Fibroblast of villous mesenchyme (primary cell): ENCODE results near the gene PGLYRP4. TPM values are rescaled to one million over a fixed set of nuclear protein-coding genes. Genes with fewer than 3 reads are reported as not detected.
"Not testable (repeated sequence)": the region's sequence is repeated elsewhere in the genome, so short reads cannot be mapped to it uniquely, and the experiment has no call there.

Source experiments
- DNase-seq: peaks from one replicate; pipeline ENCODE4 v3.0.0-alpha.2; 2010; ENCODE audit warnings: low read depth
- H3K4me3 ChIP-seq: 2 replicates; pipeline ENCODE4 v1.5.1; 2011; ENCODE audit warnings: low read depth, mild to moderate bottlenecking, low read length
- total RNA-seq: library from RNA; depleted of rRNA; stranded (reverse); fragments of >200 nt; gene quantifications from 2 replicates; pipeline ENCODE4 v1.2.3, GENCODE V29; 2012
- TF ChIP-seq, protein P1 (sequence below): IDR thresholded peaks from 2 replicates; pipeline ENCODE4 v1.5.1; 2012; ENCODE audit warnings: low read depth, mild to moderate bottlenecking, low read length; ENCODE audit not compliant: insufficient read depth

PGLYRP4 gene
- total RNA-seq, 1 donor = not detected

DNA sequence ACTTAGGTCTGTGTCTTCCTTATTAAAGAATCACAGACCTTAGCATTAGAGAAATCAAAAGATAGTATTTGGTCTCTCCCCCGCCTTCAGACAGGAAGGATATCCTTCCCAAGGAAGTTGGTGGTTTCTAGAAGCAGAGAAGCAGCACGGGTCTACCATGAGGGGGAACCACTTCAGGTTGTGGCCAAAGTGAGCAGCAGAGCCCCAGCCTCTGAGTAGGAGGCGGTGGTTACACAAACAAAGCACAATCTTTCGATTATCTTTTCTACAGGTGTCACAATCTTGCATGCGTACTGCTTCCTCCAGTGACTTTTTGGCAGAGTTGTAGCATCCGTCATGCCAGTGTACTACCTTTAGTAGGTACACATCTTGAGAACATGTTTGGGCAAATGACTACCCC, 8.8 kb downstream of the PGLYRP4 start:
- no peak overlapping the region for H3K4me3 ChIP-seq
- TF ChIP-seq, protein P1, sequence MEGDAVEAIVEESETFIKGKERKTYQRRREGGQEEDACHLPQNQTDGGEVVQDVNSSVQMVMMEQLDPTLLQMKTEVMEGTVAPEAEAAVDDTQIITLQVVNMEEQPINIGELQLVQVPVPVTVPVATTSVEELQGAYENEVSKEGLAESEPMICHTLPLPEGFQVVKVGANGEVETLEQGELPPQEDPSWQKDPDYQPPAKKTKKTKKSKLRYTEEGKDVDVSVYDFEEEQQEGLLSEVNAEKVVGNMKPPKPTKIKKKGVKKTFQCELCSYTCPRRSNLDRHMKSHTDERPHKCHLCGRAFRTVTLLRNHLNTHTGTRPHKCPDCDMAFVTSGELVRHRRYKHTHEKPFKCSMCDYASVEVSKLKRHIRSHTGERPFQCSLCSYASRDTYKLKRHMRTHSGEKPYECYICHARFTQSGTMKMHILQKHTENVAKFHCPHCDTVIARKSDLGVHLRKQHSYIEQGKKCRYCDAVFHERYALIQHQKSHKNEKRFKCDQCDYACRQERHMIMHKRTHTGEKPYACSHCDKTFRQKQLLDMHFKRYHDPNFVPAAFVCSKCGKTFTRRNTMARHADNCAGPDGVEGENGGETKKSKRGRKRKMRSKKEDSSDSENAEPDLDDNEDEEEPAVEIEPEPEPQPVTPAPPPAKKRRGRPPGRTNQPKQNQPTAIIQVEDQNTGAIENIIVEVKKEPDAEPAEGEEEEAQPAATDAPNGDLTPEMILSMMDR = no peak
- no peak for DNase-seq

GRCh38 chr1:153337980-153338853, 10.4 kb downstream of the PGLYRP4 start:
- DNase-seq = no peak

GRCh38 chr1:153336650-153337049, 12.0 kb downstream of the PGLYRP4 start:
- TF ChIP-seq, protein P1 = no peak
- DNase-seq = no peak

More at GRCh38 chr1:153337980-153338853, 10.4 kb downstream of the PGLYRP4 start:
- TF ChIP-seq, protein P1 = no peak
- no peak overlapping the region for H3K4me3 ChIP-seq

DNA sequence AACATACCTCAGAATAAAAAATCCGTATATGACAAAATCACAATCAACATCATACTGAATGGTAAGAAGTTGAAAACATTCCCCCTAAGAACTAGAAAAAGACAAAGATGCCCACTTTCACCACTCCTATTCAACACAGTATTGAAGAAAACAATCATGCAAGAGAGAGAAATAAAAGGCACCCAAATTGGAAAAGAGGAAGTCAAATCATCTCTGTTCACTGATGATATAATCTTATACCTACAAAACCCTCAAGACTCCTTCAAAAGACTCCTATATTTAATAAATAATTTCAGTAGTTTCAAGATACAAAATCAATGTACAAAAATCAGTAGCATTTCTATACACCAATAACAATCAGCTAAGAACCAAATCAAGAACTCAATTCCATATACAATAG, 14.7 kb downstream of the PGLYRP4 start:
- no peak overlapping the region for H3K4me3 ChIP-seq
- DNase-seq = no peak
- TF ChIP-seq, protein P1 = no peak

More at GRCh38 chr1:153336650-153337049, 12.0 kb downstream of the PGLYRP4 start:
- H3K4me3 ChIP-seq = no peak overlapping the region

DNA sequence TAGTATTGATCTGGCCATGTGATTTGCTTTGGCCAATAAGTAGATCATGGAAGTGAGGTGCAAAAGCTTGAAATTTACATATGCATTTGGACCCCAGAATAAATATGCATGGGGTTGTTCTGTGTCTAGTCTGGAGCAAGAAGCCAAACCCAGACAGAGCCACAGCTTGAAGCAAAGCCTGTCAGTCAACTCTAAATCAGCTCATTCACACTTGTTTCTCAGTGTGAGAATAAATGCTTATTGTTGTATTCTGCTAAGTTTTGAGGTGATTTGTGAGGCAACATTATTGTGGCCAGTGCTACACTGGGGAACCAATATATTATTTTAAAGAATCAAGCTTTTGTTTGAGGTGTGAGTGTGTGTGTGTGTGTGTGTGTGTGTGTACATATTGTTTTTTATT, 23.7 kb downstream of the PGLYRP4 start:
- no peak overlapping the region for H3K4me3 ChIP-seq
- TF ChIP-seq, protein P1 = no peak
- DNase-seq = no peak

DNA sequence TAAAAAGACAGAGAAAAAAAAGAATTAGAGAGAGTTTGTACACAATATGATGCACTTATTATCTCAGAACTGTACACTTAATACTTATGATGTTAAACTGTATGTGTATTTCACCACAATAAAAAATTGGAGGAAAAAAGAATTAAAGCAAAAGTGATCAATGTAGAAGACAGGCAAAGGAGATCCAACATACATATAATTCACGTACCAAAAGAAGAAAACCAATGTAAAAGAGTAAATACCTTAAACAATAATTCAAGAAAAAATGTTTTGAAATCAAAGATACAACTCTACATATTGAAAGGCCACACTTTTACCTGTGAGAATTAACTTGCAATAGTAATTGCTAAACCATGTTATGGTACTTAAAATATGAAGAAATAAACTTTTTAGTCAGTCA, 26.1 kb downstream of the PGLYRP4 start:
- no peak overlapping the region for H3K4me3 ChIP-seq
- DNase-seq = no peak
- TF ChIP-seq, protein P1 = no peak

- DNase-seq, H3K4me3 ChIP-seq: not testable (repeated sequence)
Measured at GRCh38 chr1:153318145-153318544, 30.5 kb downstream of the PGLYRP4 start.

DNA sequence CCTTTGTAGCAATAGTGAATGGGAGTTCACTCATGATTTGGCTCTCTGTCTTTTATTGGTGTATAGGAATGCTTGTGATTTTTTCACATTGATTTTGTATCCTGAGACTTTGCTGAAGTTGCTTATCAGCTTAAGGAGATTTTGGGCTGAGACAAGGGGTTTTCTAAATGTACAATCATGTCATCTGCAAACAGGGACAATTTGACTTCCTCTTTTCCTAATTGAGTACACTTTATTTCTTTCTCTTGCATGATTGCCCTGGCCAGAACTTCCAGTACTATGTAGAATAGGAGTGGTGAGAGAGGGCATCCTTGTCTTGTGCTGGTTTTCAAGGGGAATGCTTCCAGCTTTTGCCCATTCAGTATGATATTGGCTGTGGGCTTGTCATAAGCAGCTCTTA, 32.6 kb downstream of the PGLYRP4 start:
- not testable (repeated sequence) for DNase-seq, H3K4me3 ChIP-seq

GRCh38 chr1:153314388-153314787, 34.3 kb downstream of the PGLYRP4 start:
- DNase-seq = not testable (repeated sequence)

More at GRCh38 chr1:153314388-153314787, 34.3 kb downstream of the PGLYRP4 start:
- not testable (repeated sequence) for H3K4me3 ChIP-seq
